ENCODE measurements around the gene PPHLN1.
"Not testable (repeated sequence)": the region's sequence is repeated elsewhere in the genome, so short reads cannot be mapped to it uniquely, and the experiment has no call there.

PPHLN1 gene

DNA sequence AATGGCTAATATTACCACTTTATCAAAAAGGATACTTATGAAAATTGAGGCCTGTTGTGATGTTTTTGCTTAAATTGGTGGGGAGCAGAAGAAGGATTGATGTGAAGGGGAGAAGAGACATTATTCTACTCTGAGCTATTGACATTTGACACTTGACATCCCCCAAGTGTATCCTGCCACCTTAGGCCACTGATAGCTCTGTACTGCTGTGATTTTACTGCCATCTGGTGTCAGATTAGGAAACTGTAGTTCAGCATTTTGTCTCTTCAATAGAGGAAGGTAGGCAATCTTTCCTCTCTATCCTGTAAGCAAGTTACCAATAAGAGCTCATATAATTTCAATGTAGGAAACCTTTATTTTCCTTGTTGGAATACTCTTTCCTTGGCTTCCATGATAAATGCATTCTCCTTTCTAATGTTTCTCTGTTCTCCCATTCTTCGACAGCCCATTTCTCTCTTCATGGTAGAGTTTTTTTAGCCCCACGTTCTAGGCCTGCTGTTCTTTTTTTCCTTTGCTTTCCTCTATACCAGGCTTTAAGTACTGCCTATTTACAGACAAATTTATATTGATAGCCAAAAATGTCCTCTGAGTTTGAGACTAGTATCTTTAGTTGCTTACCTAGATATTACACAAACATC lies 46.3 kb downstream of the PPHLN1 start:
- peak; percentile 61 for DNase-seq (ENCODE audit: low read depth)

DNA sequence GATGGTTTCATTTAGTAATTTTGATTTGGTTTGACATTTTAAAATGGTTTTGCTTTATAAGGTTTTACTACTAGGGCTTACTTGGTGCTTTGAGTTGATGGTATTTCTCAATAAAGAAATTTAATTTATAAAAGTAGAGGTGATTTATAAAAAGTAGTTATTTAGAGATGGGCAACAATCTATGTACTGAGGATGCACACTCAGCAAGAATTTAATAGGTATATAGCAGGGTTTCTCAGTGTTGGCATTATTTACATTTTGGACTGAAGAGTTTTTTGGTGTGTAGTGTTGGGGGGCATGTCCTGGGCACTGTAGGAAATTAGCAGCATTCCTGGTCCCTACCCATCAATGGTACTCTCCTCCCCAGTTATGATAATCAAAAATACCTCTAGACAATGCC lies 47.7 kb downstream of the PPHLN1 start:
- DNase-seq (ENCODE audit: low read depth), result no peak

- no peak for DNase-seq (ENCODE audit: low read depth)
Observed at GRCh38 chr12:42380733-42381132, 54.8 kb downstream of the PPHLN1 start.

DNA sequence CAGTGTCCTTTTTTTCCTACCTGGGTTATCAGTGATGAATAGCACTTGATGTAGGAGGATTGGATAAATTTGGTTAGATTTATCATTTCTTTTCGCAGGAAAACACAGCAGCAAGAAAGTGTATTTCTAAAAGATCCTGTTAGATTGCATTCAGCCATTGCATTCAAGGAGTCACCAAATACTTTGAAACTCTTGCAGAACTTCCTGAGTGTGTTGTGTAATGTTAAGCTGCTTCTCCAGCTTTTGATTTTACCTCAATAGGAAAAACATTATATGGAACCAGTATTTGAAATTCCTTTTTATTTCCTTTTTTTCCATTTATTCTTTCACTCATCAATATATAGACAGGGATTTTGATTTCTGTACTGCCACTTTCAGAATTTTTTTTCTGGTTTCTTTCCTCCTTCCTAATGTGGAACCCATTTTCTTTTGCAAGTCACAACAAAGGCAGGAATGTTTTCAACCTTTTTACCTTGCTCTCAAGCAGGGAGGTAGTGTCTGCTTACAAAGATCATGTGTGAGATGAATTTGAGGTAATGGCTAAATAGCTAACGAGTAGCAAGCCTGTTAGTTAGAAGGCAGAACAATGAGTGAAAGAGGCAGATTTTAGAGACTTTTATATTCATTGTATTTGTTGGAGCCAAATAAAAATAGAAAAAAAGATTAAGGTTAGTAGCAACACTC lies 56.2 kb downstream of the PPHLN1 start:
- DNase-seq (ENCODE audit: low read depth), result peak; percentile 13

DNA sequence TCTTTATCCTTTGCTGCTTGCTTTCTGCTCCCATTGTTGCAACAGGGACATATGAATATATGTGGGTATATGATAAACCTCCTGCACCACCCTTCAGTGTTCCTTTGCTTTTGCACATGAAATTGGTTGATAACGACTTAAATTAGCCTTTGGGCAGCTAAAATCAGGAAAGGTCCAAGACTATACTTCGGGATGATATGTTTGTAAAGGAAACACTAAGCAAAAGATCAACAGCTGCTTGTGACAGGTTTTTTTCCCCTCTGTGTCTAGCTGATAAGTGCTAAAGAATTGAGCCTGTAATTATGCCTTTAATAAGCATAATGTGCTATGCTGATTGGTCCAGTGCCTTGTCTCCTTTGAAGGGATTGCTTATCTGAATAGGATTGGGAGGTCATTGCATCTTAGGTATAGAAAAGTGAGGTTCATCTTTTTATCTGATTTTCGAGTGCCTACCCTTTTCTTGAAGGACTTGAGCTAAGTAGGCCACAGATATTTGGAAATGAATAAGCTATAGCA lies 59.4 kb downstream of the PPHLN1 start:
- DNase-seq (ENCODE audit: low read depth), result no peak

DNA sequence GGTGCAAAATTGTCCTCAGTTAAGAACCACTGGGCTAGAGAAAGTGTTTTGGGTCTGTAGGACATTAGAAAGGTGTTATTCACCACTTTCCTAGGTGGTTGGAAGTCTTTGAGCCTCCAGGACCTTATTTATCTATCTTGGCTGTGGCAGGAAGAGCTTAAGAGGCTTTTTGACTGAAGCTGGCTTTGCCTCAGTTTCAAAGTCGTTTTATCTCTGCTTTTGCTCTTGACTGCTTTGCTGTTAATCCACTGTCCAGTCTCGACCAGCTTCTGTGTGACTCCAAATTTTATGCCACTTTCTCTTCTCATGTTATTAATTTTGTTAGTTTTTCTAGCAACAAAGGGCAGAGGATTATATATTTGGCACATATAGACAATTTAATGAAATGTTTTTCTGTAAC lies 60.3 kb downstream of the PPHLN1 start:
- no peak for DNase-seq (ENCODE audit: low read depth)

- not testable (repeated sequence) for DNase-seq (ENCODE audit: low read depth)
Observed at GRCh38 chr12:42388086-42388485, 62.1 kb downstream of the PPHLN1 start.

DNA sequence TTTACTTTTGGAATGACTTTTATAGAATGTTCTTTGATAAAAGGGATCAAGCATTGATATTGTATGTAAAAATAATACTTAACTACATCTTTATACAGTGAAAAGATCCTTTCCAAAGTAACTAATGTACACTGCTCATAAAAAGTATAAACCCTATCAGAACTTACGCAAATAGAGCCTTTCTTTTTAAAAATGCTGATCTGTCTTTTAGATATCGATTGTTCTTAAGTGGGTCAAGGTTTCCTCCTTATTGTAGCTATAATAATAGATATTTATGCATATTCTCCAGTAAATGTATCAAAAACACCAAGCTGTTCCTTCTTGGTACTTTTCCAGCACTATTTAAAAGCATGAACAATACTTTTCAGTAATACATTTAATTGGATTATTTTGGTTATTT lies 68.5 kb downstream of the PPHLN1 start:
- DNase-seq (ENCODE audit: low read depth), result no peak

DNA sequence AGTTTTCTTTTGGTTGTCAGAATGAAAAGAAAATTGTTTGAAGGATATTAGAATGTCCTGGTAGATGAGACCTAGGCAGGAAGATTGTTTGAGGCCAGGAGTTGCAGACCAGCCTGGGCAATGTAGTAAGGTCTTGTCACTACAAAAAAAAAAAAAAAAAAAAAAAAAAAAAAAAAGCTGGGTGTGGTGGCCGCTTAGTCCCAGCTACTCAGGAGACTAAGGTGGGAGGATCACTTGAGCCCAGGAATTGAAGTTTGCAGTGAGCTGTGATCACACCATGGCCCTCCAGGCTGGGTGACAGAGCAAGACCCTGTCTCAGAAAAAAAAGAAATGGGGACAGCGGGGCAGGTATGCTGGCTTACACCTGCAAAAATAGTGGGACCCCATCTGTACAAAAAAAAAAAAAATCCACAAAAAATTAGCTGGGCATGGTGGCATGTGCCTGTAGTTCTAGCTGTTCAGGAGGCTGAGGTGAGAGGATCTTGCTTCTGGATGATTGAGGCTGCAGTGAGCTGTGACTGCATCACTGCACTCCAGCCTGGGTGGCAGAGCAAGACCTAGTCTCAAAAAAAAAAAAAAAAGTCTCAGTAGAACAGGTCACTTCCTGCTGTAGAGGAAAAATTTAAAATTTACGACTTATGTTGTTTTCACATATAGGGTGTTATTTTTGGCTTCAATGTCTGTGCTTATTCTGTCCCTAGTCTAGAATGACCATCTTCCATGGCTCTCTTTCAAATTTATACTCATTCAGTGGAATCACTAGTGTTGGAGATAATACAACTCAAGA lies 70.7 kb downstream of the PPHLN1 start:
- DNase-seq (ENCODE audit: low read depth), result peak; percentile 51

- DNase-seq (ENCODE audit: low read depth), result no peak
Observed at GRCh38 chr12:42402821-42403411, 76.9 kb downstream of the PPHLN1 start.

- peak; percentile 28 for DNase-seq (ENCODE audit: low read depth)
Observed at GRCh38 chr12:42407306-42407705, 81.3 kb downstream of the PPHLN1 start.

GRCh38 chr12:42409471-42409870 lies 83.5 kb downstream of the PPHLN1 start:
- DNase-seq (ENCODE audit: low read depth), result no peak

GRCh38 chr12:42410340-42410739 lies 84.4 kb downstream of the PPHLN1 start:
- no peak for DNase-seq (ENCODE audit: low read depth)

DNA sequence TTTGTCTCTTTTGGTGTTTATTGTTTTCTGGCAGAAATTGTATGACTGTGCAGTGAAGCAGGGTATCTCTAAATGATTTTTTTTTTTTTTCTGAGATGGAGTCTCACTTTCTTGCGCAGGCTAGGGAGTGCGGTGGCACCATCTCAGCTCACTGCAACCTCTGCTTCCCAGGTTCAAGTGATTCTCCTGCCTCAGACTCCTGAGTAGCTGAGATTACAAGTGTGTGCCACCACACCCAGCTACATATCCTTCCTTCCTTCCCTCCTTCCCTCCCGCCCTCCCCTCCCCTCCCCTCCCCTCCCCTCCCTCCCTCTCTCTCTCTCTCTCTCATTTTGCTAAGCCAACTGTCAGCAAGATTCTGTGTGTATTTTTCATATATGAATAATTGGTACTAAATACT lies 94.4 kb downstream of the PPHLN1 start:
- DNase-seq (ENCODE audit: low read depth), result no peak

DNA sequence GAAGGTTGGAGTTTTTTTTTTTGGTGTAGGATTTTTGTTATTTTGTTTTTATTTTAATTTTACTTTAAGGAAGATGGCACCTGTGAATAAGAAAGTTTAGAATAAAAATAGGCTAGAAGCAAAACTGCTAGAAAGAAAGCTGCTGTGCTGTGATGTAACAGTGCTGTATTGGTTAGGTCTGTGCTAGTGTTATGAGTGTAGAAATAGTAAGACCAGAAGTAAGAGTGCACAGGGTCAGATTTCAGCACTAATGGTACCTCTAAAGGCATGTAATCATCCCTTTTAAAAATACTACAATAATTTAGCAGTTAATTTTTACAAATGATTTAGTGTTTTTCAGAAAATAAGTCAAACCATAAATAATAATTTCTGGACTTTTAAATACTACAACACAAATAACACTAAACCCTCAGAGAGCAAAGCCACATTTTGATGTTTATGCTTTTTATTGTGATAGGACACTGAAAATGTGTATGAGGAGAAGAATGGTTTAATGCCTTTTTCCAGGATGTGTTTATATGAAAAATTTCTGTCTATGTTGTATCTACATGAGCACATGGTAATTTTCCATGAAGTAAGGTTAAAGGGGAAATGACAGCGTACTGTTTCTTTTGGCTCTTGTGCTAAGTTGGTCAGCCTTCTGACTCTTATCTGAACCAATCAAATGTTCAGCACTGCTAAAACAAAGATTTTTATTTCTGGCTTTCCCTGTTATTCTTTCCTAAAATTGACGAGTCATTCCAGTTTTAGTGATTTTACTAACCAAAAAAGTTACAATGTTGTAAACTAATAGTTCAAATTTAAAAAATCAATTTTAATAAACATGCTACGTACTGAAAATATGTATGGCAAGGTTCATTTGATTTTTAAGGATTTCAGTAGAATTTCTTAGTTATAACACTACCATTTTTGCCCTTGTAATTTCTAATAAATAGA lies 96.1 kb downstream of the PPHLN1 start:
- peak; percentile 74 for DNase-seq (ENCODE audit: low read depth)

GRCh38 chr12:42422785-42423184 lies 96.8 kb downstream of the PPHLN1 start:
- no peak for DNase-seq (ENCODE audit: low read depth)

- peak; percentile 68 for DNase-seq (ENCODE audit: low read depth)
Observed at GRCh38 chr12:42426746-42427145, 100.8 kb downstream of the PPHLN1 start.

DNA sequence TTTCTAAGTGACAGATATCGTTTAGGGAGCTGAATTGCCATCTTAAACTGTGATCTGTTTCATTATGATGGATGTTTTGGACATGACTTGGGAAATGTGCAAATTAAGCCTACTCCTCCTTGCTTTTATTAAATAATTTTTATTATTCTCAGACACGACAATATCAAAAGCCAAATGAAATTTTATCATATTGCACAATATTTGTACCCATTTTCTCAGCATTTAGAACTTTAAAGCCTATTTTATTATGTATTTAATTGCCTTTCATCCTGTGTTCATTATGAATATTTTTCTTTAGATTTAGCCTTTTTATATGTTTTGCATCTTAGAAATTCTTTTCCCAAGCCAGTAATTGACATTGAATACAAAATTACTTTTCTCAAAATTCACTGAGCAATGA lies 102.9 kb downstream of the PPHLN1 start:
- no peak for DNase-seq (ENCODE audit: low read depth)

DNA sequence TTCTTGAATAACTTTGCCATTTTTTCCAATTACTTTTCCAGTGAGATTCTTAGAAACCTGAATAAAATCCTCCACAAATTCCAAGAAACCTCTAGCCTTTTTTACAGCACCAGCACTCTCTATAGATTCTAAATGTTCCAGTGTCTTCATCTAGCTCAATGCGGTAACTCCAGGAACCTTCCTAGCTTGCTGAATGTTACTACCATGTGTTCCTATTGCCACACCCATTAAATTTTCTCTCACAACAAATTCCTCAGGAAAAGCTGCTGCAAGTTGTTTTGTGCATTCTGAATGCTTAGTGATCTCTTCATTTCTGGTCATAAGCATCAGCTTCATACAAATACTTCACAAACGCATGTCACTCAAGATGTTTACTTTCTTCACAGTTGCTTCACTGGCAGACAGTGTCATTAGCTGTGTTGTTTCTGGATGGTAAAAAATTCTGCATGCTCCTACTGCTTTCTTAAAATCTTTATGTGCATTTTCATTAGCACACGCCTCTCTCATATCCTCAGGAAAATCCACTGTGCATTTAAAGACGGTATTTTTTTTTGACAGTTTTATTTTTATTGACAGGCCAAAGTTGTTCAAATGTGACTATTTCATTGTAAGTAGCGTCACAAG lies 106.7 kb downstream of the PPHLN1 start:
- DNase-seq (ENCODE audit: low read depth), result no peak

GRCh38 chr12:42440608-42441007 lies 114.6 kb downstream of the PPHLN1 start:
- DNase-seq (ENCODE audit: low read depth), result no peak

DNA sequence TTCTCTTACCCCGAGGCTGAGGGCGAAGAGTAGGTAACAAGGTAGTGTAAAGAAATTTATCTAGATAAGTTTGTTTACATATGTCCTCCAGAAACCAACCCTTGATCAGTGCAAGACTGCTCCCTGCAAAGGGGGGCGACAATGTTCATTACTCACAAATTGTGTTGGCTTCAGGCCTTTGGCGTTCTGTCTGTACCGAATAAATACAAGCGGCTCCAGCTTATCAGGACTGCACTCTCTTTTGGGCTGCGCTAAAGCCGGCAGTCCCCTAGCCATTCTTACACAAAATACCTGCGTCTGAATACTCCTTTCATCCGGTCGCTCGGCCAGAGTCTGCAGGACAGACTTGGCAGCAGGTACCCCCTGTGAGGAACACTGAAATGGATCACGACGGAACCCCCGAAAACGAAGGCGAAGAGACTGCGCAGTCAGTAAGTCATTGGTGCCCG lies 116.4 kb downstream of the PPHLN1 start:
- no peak for DNase-seq (ENCODE audit: low read depth)

All from EH (cell line).